ENCODE measurements around the gene NACA. TPM values are rescaled to one million over a fixed set of nuclear protein-coding genes. Genes with fewer than 3 reads are reported as not detected.
"Not testable (repeated sequence)": the region's sequence is repeated elsewhere in the genome, so short reads cannot be mapped to it uniquely, and the experiment has no call there.

The NACA gene
- total and polyA plus RNA-seq, 2 experiments from 2014 or later, result 1,081 to 2,495 TPM

GRCh38 chr12:56758728-56759262, 33.7 kb upstream of the NACA start:
- peaks cover 3% of the 10 kb centered on the region for H3K27me3 Mint-ChIP-seq (ENCODE audit: insufficient read depth, low read depth, poor library complexity)
- no peaks in the 10 kb centered on the region for H3F3A ChIP-seq (replicated peaks; ENCODE audit: low read depth)
- TF ChIP-seq ZNF114 (CRISPR knock-in tag; IDR thresholded peaks at IDR 0.05), result no peak
- TF ChIP-seq EZH2phosphoT487 (IDR thresholded peaks at IDR 0.05; ENCODE audit: unreplicated experiment), result no peak
- TF ChIP-seq, protein P1, sequence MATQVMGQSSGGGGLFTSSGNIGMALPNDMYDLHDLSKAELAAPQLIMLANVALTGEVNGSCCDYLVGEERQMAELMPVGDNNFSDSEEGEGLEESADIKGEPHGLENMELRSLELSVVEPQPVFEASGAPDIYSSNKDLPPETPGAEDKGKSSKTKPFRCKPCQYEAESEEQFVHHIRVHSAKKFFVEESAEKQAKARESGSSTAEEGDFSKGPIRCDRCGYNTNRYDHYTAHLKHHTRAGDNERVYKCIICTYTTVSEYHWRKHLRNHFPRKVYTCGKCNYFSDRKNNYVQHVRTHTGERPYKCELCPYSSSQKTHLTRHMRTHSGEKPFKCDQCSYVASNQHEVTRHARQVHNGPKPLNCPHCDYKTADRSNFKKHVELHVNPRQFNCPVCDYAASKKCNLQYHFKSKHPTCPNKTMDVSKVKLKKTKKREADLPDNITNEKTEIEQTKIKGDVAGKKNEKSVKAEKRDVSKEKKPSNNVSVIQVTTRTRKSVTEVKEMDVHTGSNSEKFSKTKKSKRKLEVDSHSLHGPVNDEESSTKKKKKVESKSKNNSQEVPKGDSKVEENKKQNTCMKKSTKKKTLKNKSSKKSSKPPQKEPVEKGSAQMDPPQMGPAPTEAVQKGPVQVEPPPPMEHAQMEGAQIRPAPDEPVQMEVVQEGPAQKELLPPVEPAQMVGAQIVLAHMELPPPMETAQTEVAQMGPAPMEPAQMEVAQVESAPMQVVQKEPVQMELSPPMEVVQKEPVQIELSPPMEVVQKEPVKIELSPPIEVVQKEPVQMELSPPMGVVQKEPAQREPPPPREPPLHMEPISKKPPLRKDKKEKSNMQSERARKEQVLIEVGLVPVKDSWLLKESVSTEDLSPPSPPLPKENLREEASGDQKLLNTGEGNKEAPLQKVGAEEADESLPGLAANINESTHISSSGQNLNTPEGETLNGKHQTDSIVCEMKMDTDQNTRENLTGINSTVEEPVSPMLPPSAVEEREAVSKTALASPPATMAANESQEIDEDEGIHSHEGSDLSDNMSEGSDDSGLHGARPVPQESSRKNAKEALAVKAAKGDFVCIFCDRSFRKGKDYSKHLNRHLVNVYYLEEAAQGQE (IDR thresholded peaks at IDR 0.05; ENCODE audit: unreplicated experiment), result no peak
- TF ChIP-seq CTCF (conservative IDR thresholded peaks at IDR 0.05; ENCODE audit: low read depth in 2 of 2), result no peak
- H3K36me3 Mint-ChIP-seq (ENCODE audit: low read depth), result peaks cover 4% of the 10 kb centered on the region; the same call in 2 of the 3 replicates
- H3K27ac ChIP-seq (ENCODE audit: low read depth), result no peak overlapping the region
- H3K4me2 ChIP-seq, result no peak overlapping the region
- no peak for ATAC-seq
- peaks cover 4% of the 10 kb centered on the region; the same call in 2 of the 3 replicates for H3K9me3 Mint-ChIP-seq
- H4K20me1 ChIP-seq (replicated peaks; ENCODE audit: insufficient read depth), result no peaks in the 10 kb centered on the region
- no peaks in the 10 kb centered on the region for H3K27me3 ChIP-seq (ENCODE audit: insufficient read depth)
- no peak overlapping the region for H2AFZ ChIP-seq
- no peaks in the 10 kb centered on the region for H3K9me2 ChIP-seq (ENCODE audit: insufficient read depth)
- peaks cover 6% of the 10 kb centered on the region for H3K4me1 Mint-ChIP-seq
- H3K4me1 ChIP-seq (ENCODE audit: insufficient read depth), result no peaks in the 10 kb centered on the region
- H3K79me2 ChIP-seq (replicated peaks; ENCODE audit: insufficient read depth), result no peaks in the 10 kb centered on the region
- H3K27ac Mint-ChIP-seq, result no peak overlapping the region
- no peak for DNase-seq (ENCODE audit: low spot score)
- H3K36me3 ChIP-seq (ENCODE audit: insufficient read depth), result no peaks in the 10 kb centered on the region
- no peak overlapping the region for H3K4me3 ChIP-seq
- H3K4me3 Mint-ChIP-seq, result no peak overlapping the region

DNA sequence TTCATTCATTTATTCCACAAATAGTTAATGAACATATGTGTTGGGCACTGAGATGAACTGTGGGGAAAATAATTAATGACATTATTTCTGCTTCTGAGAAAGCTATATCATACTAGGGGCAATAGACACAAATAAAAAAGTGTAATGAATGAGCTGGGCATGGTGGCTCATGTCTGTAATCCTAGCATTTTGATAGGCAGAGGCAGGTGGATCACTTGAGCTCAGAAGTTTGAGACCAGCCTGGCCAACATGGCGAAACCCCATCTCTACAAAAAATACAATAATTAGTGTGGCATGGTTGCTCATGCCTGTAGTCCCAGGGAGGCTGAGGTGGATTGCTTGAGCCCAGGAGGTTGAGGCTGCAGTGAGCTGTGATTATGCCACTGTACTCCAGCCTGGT, 32.9 kb upstream of the NACA start:
- not testable (repeated sequence) for H3K27me3 Mint-ChIP-seq (ENCODE audit: insufficient read depth, low read depth, poor library complexity)

More for the DNA sequence above, 32.9 kb upstream of the NACA start:
- H3K36me3 Mint-ChIP-seq (ENCODE audit: low read depth); H3K79me2 ChIP-seq (replicated peaks; ENCODE audit: insufficient read depth); H3K4me1 Mint-ChIP-seq; H3F3A ChIP-seq (replicated peaks; ENCODE audit: low read depth); H3K4me2 ChIP-seq; H3K9me3 Mint-ChIP-seq; H3K27ac ChIP-seq (ENCODE audit: low read depth); DNase-seq (ENCODE audit: low spot score); H4K20me1 ChIP-seq (replicated peaks; ENCODE audit: insufficient read depth); H3K27me3 ChIP-seq (ENCODE audit: insufficient read depth); ATAC-seq; H3K9me2 ChIP-seq (ENCODE audit: insufficient read depth); H3K4me1 ChIP-seq (ENCODE audit: insufficient read depth); H3K27ac Mint-ChIP-seq; H2AFZ ChIP-seq; H3K36me3 ChIP-seq (ENCODE audit: insufficient read depth); H3K4me3 Mint-ChIP-seq; H3K4me3 ChIP-seq: not testable (repeated sequence)
